Body of pancreas (tissue), 4 donors: ENCODE data around the gene BAZ2B. TPM values are rescaled to one million over a fixed set of nuclear protein-coding genes. Genes with fewer than 3 reads are reported as not detected.

ENCODE experiments used
- ATAC-seq: fragments of 150-250 bp; one replicate; pipeline ENCODE4 v1.9.1; 2016
- DNase-seq, 4 donors: peaks; one replicate each; pipeline ENCODE4 v3.0.0-alpha.2; 2019
- H3K27ac ChIP-seq, 4 donors: fragments of 200-600 bp; sonication (generic); 1 replicate in 3 of 4; 2 replicates in 1 of 4; pipeline versions ENCODE4 v1.5.1 to v1.6.1; 2016 to 2019; ENCODE audit warnings: mild to moderate bottlenecking in 1 of 4, mixed read lengths in 1 of 4, moderate library complexity in 1 of 4
- H3K27me3 ChIP-seq, 2 donors: fragments of 200-600 bp; sonication (generic); one replicate each; pipeline ENCODE4 v1.6.0; 2016; ENCODE audit warnings: mild to moderate bottlenecking in 1 of 2
- H3K36me3 ChIP-seq, 2 donors: fragments of 200-600 bp; sonication (generic); replicated peaks in 1 of 2; 2 replicates each; pipeline ENCODE4 v1.5.1; 2016; ENCODE audit warnings: low read depth in 2 of 2; ENCODE audit not compliant: insufficient read depth in 1 of 2
- H3K4me1 ChIP-seq: fragments of 200-600 bp; sonication (generic); one replicate; pipeline ENCODE4 v1.6.0; 2016
- H3K4me3 ChIP-seq, 2 donors: fragments of 200-600 bp; sonication (generic); 1 replicate in 1 of 2; 2 replicates in 1 of 2; pipeline ENCODE4 v1.5.1; 2016 to 2019
- H3K9me3 ChIP-seq, 3 donors: fragments of 200-600 bp; sonication (generic); 1 replicate in 2 of 3; 2 replicates in 1 of 3; pipeline ENCODE4 v1.5.1; 2016
- POLR2A ChIP-seq, 3 donors: fragments of 450-650 bp; IDR thresholded peaks; one replicate each; pipeline ENCODE4 v1.6.1; 2016; ENCODE audit warnings: antibody characterized with exemption in 3 of 3, mild to moderate bottlenecking in 2 of 3
- WGBS, 2 donors: methylation state at CpG; one replicate each; pipeline ENCODE4 v1.1.5; 2017; 5-methylcytosine and 5-hydroxymethylcytosine counted together
- intact Hi-C: fragments of 100-400 bp; cut with DNase I; formaldehyde crosslinking; loops from one replicate; pipeline ENCODE4 v1.15.1; 2023
- total RNA-seq, 2 donors: library from RNA; depleted of rRNA; stranded (reverse); fragments of >200 nt; gene quantifications; one replicate each; pipeline ENCODE4 v1.1.0, GENCODE V29; 2016
- TF ChIP-seq, protein P1 (sequence below), 7 experiments: fragments of 450-650 bp in 4 of 7; fragments of 200-600 bp in 3 of 7; sonication (generic) in 3 of 7; IDR thresholded peaks; one replicate each; pipeline ENCODE4 v1.5.1; 2016 to 2019; ENCODE audit warnings: antibody characterized with exemption in 7 of 7

BAZ2B gene
- total RNA-seq, 2 donors from 2014 or later = 62.5 to 104 TPM

DNA sequence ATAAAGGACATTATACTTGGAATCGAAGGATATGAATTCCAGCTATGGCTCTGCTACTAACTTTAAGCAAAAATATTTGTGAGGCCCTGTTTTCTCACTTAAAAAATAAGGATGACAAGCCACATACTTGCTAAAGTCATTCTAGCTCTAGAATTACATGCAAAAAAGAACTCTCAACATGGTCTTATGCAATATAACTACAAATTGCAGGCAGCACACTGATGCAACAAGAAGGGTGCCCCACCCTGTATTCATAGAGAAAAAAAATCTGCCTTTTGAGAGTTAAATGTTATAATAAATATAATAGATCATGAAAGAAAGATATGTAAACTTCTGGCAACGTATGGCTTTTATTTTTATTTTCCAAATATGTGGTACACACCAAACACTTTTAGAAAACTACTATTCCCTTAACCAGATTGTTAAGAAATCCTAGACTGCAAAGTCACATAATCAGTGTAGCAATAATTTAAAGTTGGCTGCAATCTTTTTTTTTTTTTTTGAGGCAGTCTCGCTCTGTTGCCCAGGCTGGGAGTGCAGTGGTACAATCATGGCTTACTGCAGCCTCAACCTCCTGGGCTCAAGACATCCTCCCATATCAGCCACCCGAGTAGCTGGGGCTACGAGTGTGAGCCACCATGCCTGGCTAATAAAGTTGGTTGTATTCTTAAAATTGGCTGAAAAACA, 289.6 kb downstream of the BAZ2B start:
- DNase-seq (no peak), ATAC-seq (no peak)
- intact Hi-C loops = no loop called here
- Histone ChIP-seq H3K4me1 (no peaks in the 10 kb centered on the region), H3K36me3 (peaks cover 6 to 15% of the 10 kb centered on the region in 2 donors), H3K4me3 (no peak overlapping the region), H3K27me3 (no peaks in the 10 kb centered on the region), H3K27ac (no peak overlapping the region), H3K9me3 (no peaks in the 10 kb centered on the region)
- 92 to 95% methylated on average over 5 of the region's 5 CpGs for WGBS, 2 donors
- TF ChIP-seq, protein P1, sequence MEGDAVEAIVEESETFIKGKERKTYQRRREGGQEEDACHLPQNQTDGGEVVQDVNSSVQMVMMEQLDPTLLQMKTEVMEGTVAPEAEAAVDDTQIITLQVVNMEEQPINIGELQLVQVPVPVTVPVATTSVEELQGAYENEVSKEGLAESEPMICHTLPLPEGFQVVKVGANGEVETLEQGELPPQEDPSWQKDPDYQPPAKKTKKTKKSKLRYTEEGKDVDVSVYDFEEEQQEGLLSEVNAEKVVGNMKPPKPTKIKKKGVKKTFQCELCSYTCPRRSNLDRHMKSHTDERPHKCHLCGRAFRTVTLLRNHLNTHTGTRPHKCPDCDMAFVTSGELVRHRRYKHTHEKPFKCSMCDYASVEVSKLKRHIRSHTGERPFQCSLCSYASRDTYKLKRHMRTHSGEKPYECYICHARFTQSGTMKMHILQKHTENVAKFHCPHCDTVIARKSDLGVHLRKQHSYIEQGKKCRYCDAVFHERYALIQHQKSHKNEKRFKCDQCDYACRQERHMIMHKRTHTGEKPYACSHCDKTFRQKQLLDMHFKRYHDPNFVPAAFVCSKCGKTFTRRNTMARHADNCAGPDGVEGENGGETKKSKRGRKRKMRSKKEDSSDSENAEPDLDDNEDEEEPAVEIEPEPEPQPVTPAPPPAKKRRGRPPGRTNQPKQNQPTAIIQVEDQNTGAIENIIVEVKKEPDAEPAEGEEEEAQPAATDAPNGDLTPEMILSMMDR (IDR thresholded peaks at IDR 0.05) = no peak
- TF ChIP-seq POLR2A (IDR thresholded peaks at IDR 0.05) = no peak

GRCh38 chr2:159322419-159322818, 293.9 kb downstream of the BAZ2B start:
- H3K36me3 ChIP-seq = peaks cover 3 to 6% of the 10 kb centered on the region in 2 donors
- ATAC-seq (no peak), DNase-seq (no peak)
- no peaks in the 10 kb centered on the region for H3K27me3 ChIP-seq
- H3K9me3 ChIP-seq = no peaks in the 10 kb centered on the region
- H3K4me3 ChIP-seq = no peak overlapping the region
- H3K27ac ChIP-seq = no peak overlapping the region
- no peak for TF ChIP-seq POLR2A (IDR thresholded peaks at IDR 0.05)
- TF ChIP-seq, protein P1 (IDR thresholded peaks at IDR 0.05) = no peak
- intact Hi-C loops = no loop called here
- H3K4me1 ChIP-seq = no peaks in the 10 kb centered on the region

GRCh38 chr2:159317392-159318088, 298.8 kb downstream of the BAZ2B start:
- no peaks in the 10 kb centered on the region for H3K4me1 ChIP-seq
- TF ChIP-seq POLR2A (IDR thresholded peaks at IDR 0.05) = no peak
- TF ChIP-seq, protein P1 (IDR thresholded peaks at IDR 0.05) = no peak
- ATAC-seq (no peak), DNase-seq (no peak)
- no peaks in the 10 kb centered on the region for H3K27me3 ChIP-seq
- intact Hi-C loops = no loop called here
- WGBS, 2 donors = 84 to 89% methylated on average over 3 of the region's 3 CpGs
- no peaks in the 10 kb centered on the region for H3K9me3 ChIP-seq
- H3K36me3 ChIP-seq = peaks cover 0 to 6% of the 10 kb centered on the region in 2 donors
- no peak overlapping the region for H3K27ac ChIP-seq
- no peak overlapping the region for H3K4me3 ChIP-seq

DNA sequence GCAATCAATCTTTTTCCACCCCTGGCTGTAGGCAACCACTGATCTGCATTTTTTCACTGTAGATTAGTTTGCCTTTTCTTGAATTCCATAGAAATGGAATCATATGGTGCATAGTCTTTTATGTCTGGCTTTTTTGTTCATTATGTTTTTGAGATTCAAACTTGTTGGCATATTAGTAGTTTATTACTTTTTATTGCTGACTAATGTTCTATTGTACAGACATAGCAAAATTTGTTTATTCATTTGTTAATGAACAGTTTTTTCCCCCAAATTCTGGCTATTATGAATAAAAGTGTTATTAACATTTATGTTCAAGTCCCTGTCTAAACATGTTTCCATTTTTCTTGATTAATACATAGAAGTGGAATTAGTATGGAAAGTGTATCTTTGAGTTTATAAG, 308.4 kb downstream of the BAZ2B start:
- no peaks in the 10 kb centered on the region for H3K36me3 ChIP-seq
- no peak for TF ChIP-seq POLR2A (IDR thresholded peaks at IDR 0.05)
- TF ChIP-seq, protein P1 (IDR thresholded peaks at IDR 0.05) = no peak
- ATAC-seq = no peak
- intact Hi-C loops = no loop called here
- DNase-seq = no peak
- no peak overlapping the region for H3K27ac ChIP-seq
- H3K4me1 ChIP-seq = no peaks in the 10 kb centered on the region
- no peaks in the 10 kb centered on the region for H3K27me3 ChIP-seq
- H3K4me3 ChIP-seq = no peak overlapping the region
- H3K9me3 ChIP-seq = no peaks in the 10 kb centered on the region

GRCh38 chr2:159300586-159300985, 315.8 kb downstream of the BAZ2B start:
- H3K4me1 ChIP-seq = no peaks in the 10 kb centered on the region
- no peaks in the 10 kb centered on the region for H3K27me3 ChIP-seq
- intact Hi-C loops = no loop called here
- H3K36me3 ChIP-seq = no peaks in the 10 kb centered on the region
- H3K27ac ChIP-seq = no peak overlapping the region
- 29 to 38% methylated on average over 3 of the region's 3 CpGs for WGBS, 2 donors
- DNase-seq (peak in 1 of 4 donors; percentile 9), ATAC-seq (no peak)
- TF ChIP-seq POLR2A (IDR thresholded peaks at IDR 0.05) = no peak
- TF ChIP-seq, protein P1 (IDR thresholded peaks at IDR 0.05) = no peak
- no peak overlapping the region for H3K4me3 ChIP-seq
- H3K9me3 ChIP-seq = no peaks in the 10 kb centered on the region
